A673 (cell line): ENCODE measurements around the gene UBE2U. TPM values are rescaled to one million over a fixed set of nuclear protein-coding genes. Genes with fewer than 3 reads are reported as not detected.

Source experiments
- BruUV-seq: library from RNA; stranded (reverse); fragments of 400-500 nt; replicated peaks from 2 replicates; lab custom pipeline; 2021; lab: Mats Ljungman, UMichigan
- CTCF ChIA-PET: fragments of 300-600 bp; sonication (Branson Sonifier 250); formaldehyde crosslinking; loops from one replicate; lab custom pipeline; 2022; ENCODE audit warnings: antibody characterized with exemption; lab: Charles Lee
- POLR2A ChIA-PET: fragments of 300-600 bp; sonication (Branson Sonifier 250); formaldehyde crosslinking; loops from one replicate; lab custom pipeline; 2022; ENCODE audit warnings: antibody characterized with exemption; ENCODE audit not compliant: low non-redundant PET; lab: Charles Lee
- DNase-seq: peaks from one replicate; pipeline ENCODE4 v3.0.0-alpha.2; 2015; ENCODE audit warnings: low spot score
- H3K27ac ChIP-seq: fragments of 200-600 bp; sonication (generic); 2 replicates; pipeline ENCODE4 v1.5.1; 2016; ENCODE audit warnings: mixed run types, low read depth, mild to moderate bottlenecking, mixed read lengths, antibody characterized with exemption, low read length; ENCODE audit not compliant: poor library complexity, severe bottlenecking
- H3K27me3 ChIP-seq: fragments of 200-600 bp; sonication (generic); replicated peaks from 2 replicates; pipeline ENCODE4 v1.6.1; 2017; ENCODE audit warnings: mixed run types, low read depth, mild to moderate bottlenecking, mixed read lengths, antibody characterized with exemption, low read length; ENCODE audit not compliant: insufficient read depth, poor library complexity
- H3K36me3 ChIP-seq: fragments of 200-600 bp; sonication (generic); 2 replicates; pipeline ENCODE4 v1.6.1; 2016; ENCODE audit warnings: mixed run types, mild to moderate bottlenecking, mixed read lengths, antibody characterized with exemption, low read length; ENCODE audit not compliant: insufficient read depth, poor library complexity, severe bottlenecking
- H3K4me1 ChIP-seq: fragments of 200-600 bp; sonication (generic); 2 replicates; pipeline ENCODE4 v1.6.1; 2017; ENCODE audit warnings: mixed run types, mild to moderate bottlenecking, mixed read lengths, antibody characterized with exemption, low read length; ENCODE audit not compliant: insufficient read depth, poor library complexity, severe bottlenecking
- H3K4me3 ChIP-seq: fragments of 200-600 bp; sonication (generic); 2 replicates; pipeline ENCODE4 v1.5.1; 2016; ENCODE audit warnings: low read depth, mixed run types, mild to moderate bottlenecking, mixed read lengths, low read length; ENCODE audit not compliant: poor library complexity, severe bottlenecking
- H3K9me3 ChIP-seq: fragments of 200-600 bp; sonication (generic); 2 replicates; pipeline ENCODE4 v1.6.1; 2016; ENCODE audit warnings: mixed run types, low read depth, mild to moderate bottlenecking, mixed read lengths, antibody characterized with exemption, low read length; ENCODE audit not compliant: poor library complexity, severe bottlenecking
- EZH2 ChIP-seq: fragments of 200-600 bp; sonication (generic); IDR thresholded peaks from 2 replicates; pipeline ENCODE4 v1.6.1; 2017; ENCODE audit warnings: borderline replicate concordance, low read depth, mild to moderate bottlenecking, mixed read lengths, antibody characterized with exemption, low read length; ENCODE audit not compliant: poor library complexity, severe bottlenecking
- intact Hi-C: fragments of 100-400 bp; cut with micrococcal nuclease; formaldehyde crosslinking; loops from one replicate; pipeline ENCODE4 v1.10.0; 2022; ENCODE audit not compliant: unreplicated experiment
- total RNA-seq: library from RNA; stranded (reverse); gene quantifications from 2 replicates; pipeline ENCODE4 v1.2.3, GENCODE V29; 2021
- TF ChIP-seq, protein P1 (sequence below): fragments of 300-800, 200-600 bp; sonication (generic); conservative IDR thresholded peaks from 2 replicates; pipeline ENCODE4 v1.5.1; 2017; ENCODE audit warnings: low read depth, mild to moderate bottlenecking, antibody characterized with exemption, low read length, moderate library complexity, mixed read lengths

Gene UBE2U
- total RNA-seq, 1 experiment from 2014 or later: not detected

DNA sequence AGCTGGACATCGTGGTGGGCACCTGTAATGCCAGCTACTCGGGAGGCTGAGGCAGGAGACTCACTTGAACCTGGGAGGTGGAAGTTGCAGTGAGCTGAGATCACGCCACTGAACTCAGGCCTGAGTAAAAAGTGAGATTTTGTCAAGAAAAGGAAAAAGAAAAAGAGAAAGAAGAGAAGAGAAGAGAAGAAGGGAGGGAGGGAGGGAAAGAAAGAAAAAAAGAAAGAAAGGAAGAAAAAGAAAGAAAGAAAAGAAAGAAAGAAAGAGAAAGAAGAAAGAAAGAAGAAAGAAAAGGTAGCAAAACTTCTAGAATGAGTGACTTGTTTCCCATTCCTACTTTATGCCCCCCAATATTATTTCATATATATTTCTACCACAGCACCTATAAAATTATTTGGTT is 98.8 kb downstream of the UBE2U start:
- H3K36me3 ChIP-seq: no peaks in the 10 kb centered on the region
- H3K27ac ChIP-seq: no peak overlapping the region
- H3K4me3 ChIP-seq: no peak overlapping the region
- no peaks in the 10 kb centered on the region for H3K4me1 ChIP-seq
- no peaks in the 10 kb centered on the region for H3K27me3 ChIP-seq
- H3K9me3 ChIP-seq: peaks cover 11% of the 10 kb centered on the region
- intact Hi-C loops: no loop called here
- BruUV-seq: no TSS peak
- ChIA-PET CTCF (no interaction called here), POLR2A (no interaction called here)
- no peak for DNase-seq
- TF ChIP-seq EZH2: no peak
- TF ChIP-seq, protein P1, sequence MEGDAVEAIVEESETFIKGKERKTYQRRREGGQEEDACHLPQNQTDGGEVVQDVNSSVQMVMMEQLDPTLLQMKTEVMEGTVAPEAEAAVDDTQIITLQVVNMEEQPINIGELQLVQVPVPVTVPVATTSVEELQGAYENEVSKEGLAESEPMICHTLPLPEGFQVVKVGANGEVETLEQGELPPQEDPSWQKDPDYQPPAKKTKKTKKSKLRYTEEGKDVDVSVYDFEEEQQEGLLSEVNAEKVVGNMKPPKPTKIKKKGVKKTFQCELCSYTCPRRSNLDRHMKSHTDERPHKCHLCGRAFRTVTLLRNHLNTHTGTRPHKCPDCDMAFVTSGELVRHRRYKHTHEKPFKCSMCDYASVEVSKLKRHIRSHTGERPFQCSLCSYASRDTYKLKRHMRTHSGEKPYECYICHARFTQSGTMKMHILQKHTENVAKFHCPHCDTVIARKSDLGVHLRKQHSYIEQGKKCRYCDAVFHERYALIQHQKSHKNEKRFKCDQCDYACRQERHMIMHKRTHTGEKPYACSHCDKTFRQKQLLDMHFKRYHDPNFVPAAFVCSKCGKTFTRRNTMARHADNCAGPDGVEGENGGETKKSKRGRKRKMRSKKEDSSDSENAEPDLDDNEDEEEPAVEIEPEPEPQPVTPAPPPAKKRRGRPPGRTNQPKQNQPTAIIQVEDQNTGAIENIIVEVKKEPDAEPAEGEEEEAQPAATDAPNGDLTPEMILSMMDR: no peak

DNA sequence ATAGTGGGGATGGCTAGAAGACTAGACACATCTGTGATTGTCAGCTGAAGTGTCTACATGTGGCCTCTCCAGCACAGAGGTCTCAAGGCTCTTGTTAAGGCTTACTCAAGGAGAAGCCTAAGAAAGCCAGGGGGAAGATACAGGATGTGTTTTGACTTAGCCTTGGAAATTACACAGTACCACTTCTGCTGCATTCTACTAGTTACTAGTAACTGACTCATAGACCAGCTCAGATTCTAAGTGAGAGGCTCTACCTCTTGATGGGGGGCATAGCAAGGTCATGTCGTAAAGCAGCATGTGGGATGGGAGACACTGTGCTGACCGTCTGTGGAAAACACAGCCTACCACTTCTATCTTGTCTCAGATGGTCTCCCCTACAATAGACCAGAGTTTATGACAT is 99.5 kb downstream of the UBE2U start:
- no peak for DNase-seq
- Histone ChIP-seq H3K4me1 (no peaks in the 10 kb centered on the region), H3K27ac (no peak overlapping the region), H3K36me3 (no peaks in the 10 kb centered on the region), H3K4me3 (no peak overlapping the region), H3K27me3 (no peaks in the 10 kb centered on the region), H3K9me3 (peaks cover 3% of the 10 kb centered on the region)
- ChIA-PET CTCF (no interaction called here), POLR2A (no interaction called here)
- no TSS peak for BruUV-seq
- TF ChIP-seq EZH2: no peak
- TF ChIP-seq, protein P1: no peak
- intact Hi-C loops: no loop called here

DNA sequence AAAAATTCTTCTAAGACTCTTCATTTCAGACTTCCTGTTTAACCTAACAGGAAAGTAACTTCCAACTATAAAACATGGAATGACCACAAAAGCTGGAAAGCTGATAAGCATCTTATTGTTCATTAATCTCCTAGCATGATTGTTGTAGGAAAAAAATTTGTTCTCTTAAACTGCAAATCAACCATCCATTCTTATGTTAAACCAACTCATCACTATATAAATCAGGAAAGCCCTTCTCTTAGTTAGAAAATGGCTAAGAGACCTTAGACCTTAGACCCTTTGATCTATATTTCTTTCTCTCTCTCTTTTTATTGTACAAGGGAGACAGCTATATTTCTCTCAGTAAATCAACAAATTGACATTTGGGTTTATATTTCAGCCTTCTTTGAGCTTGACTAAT is 101.4 kb downstream of the UBE2U start:
- H3K36me3 ChIP-seq: no peaks in the 10 kb centered on the region
- no peaks in the 10 kb centered on the region for H3K9me3 ChIP-seq
- ChIA-PET CTCF (no interaction called here), POLR2A (no interaction called here)
- H3K27me3 ChIP-seq: no peaks in the 10 kb centered on the region
- no TSS peak for BruUV-seq
- intact Hi-C loops: no loop called here
- H3K27ac ChIP-seq: no peak overlapping the region
- no peak for TF ChIP-seq EZH2
- TF ChIP-seq, protein P1: no peak
- DNase-seq: peak; percentile 22
- no peak overlapping the region for H3K4me3 ChIP-seq
- H3K4me1 ChIP-seq: no peaks in the 10 kb centered on the region
